ENCODE measurements around the gene RPTN.

Gene RPTN

GRCh38 chr1:152110365-152110859 lies 48.6 kb downstream of the RPTN start:
- DNase-seq = no peak

GRCh38 chr1:152109998-152110294 lies 49.1 kb downstream of the RPTN start:
- DNase-seq = no peak

- no peak for DNase-seq
Observed at GRCh38 chr1:152109231-152109997, 49.6 kb downstream of the RPTN start.

- DNase-seq = no peak
Observed at GRCh38 chr1:152108882-152109222, 50.2 kb downstream of the RPTN start.

GRCh38 chr1:152107984-152108881 lies 50.8 kb downstream of the RPTN start:
- no peak for DNase-seq

- no peak for DNase-seq
Observed at GRCh38 chr1:152107031-152107983, 51.7 kb downstream of the RPTN start.

GRCh38 chr1:152104854-152105253 lies 54.2 kb downstream of the RPTN start:
- no peak for DNase-seq
